HepG2 (cell line): ENCODE data around the gene TM4SF1. TPM values are rescaled to one million over a fixed set of nuclear protein-coding genes. Genes with fewer than 3 reads are reported as not detected.

Source experiments
- ATAC-seq: fragments of 200-7000 bp; cut with Tn5 transposase; 3 replicates; pipeline ENCODE4 v1.9.1; 2020; ENCODE audit warnings: mild to moderate bottlenecking, moderate library complexity
- BruUV-seq: library from RNA; stranded (reverse); fragments of 400-500 nt; replicated peaks from 2 replicates; lab custom pipeline; 2021; lab: Mats Ljungman, UMichigan
- CTCF ChIA-PET: fragments of 300-600 bp; formaldehyde crosslinking; extraction: SDS; loops from one replicate; lab custom pipeline; 2021; ENCODE audit warnings: low total read pairs, inconsistent platforms, low intra/inter-chr PET ratio; lab: Yijun Ruan, JAX
- POLR2A ChIA-PET: fragments of 350-600 bp; sonication (Branson Sonifier 250); formaldehyde crosslinking; loops from one replicate; lab custom pipeline; 2020; ENCODE audit warnings: antibody characterized with exemption, inconsistent platforms; lab: Yijun Ruan, JAX
- DNase-seq: peaks from one replicate; pipeline ENCODE4 v3.0.0-alpha.2; 2015; ENCODE audit warnings: low spot score
- FAIRE-seq: peaks from 3 replicates; lab custom pipeline; 2011; peaks lifted over from hg19 to GRCh38; lab: Jason Lieb, UNC
- H2AFZ ChIP-seq: one replicate; pipeline ENCODE4 v1.6.1; 2011; ENCODE audit warnings: low read length, inconsistent platforms
- H3K27ac ChIP-seq: fragments of 300-600 bp; 3 replicates; pipeline ENCODE4 v1.8.0; 2011; ENCODE audit warnings: mixed run types, mild to moderate bottlenecking, mixed read lengths, low read length, inconsistent platforms; ENCODE audit not compliant: insufficient read depth; ENCODE audit errors: extremely low read length
- H3K27me3 ChIP-seq, 2 experiments: fragments of 200-600 bp in 1 of 2; 2 replicates in 1 of 2; 3 replicates in 1 of 2; pipeline versions ENCODE4 v1.6.0 to v1.8.0; 2011; ENCODE audit warnings: low read length in 2 of 2, mild to moderate bottlenecking in 2 of 2, moderate library complexity in 2 of 2, inconsistent platforms in 1 of 2; ENCODE audit not compliant: insufficient read depth in 2 of 2, control insufficient read depth in 1 of 2
- H3K36me3 ChIP-seq, 2 experiments: fragments of 200-600 bp in 1 of 2; replicated peaks in 1 of 2; 2 replicates in 1 of 2; 3 replicates in 1 of 2; pipeline versions ENCODE4 v1.5.1 to v1.8.0; 2011; ENCODE audit warnings: low read length in 2 of 2, inconsistent platforms in 1 of 2; ENCODE audit not compliant: insufficient read depth in 2 of 2, control insufficient read depth in 1 of 2
- H3K4me1 ChIP-seq: 2 replicates; pipeline ENCODE4 v1.5.1; 2012; ENCODE audit warnings: low read length, inconsistent platforms; ENCODE audit not compliant: insufficient read depth
- H3K4me2 ChIP-seq: 2 replicates; pipeline ENCODE4 v1.6.0; 2011; ENCODE audit warnings: low read depth, low read length, inconsistent platforms
- H3K4me3 ChIP-seq, 3 experiments: fragments of 200-600 bp in 1 of 3; sonication (generic), shearing (Covaris generic) in 1 of 3; replicated peaks in 1 of 3; 2 replicates each; pipeline ENCODE4 v1.5.1; 2011 to 2016; ENCODE audit warnings: low read length in 3 of 3, inconsistent platforms in 2 of 3, low read depth in 2 of 3, mild to moderate bottlenecking in 2 of 3, control low read depth in 1 of 3, mixed read lengths in 1 of 3; ENCODE audit not compliant: insufficient read depth in 1 of 3
- H3K79me2 ChIP-seq: one replicate; pipeline ENCODE4 v1.6.1; 2011; ENCODE audit warnings: low read length, inconsistent platforms; ENCODE audit not compliant: insufficient read depth
- H3K9ac ChIP-seq: 2 replicates; pipeline ENCODE4 v1.6.0; 2011; ENCODE audit warnings: mild to moderate bottlenecking, low read depth, low read length, inconsistent platforms; ENCODE audit not compliant: insufficient read depth
- H3K9me3 ChIP-seq: 2 replicates; pipeline ENCODE4 v1.5.1; 2012; ENCODE audit warnings: mild to moderate bottlenecking, low read length
- H4K20me1 ChIP-seq: 2 replicates; pipeline ENCODE4 v1.6.0; 2011; ENCODE audit warnings: inconsistent platforms, mild to moderate bottlenecking, low read length, moderate library complexity; ENCODE audit not compliant: insufficient read depth
- FIP1L1 ChIP-seq: fragments of 200-400 bp; formaldehyde crosslinking; IDR thresholded peaks from 2 replicates; pipeline ENCODE4 v1.6.1; 2018; ENCODE audit warnings: low read depth, mild to moderate bottlenecking, low read length, moderate library complexity, borderline replicate concordance; ENCODE audit not compliant: insufficient read depth
- HDAC1 ChIP-seq: sonication (generic); formaldehyde crosslinking; IDR thresholded peaks from 2 replicates; pipeline ENCODE4 v1.5.1; 2020; ENCODE audit warnings: mild to moderate bottlenecking, missing genetic modification reagents
- HNRNPH1 ChIP-seq: fragments of 200-400 bp; formaldehyde crosslinking; optimal IDR thresholded peaks from 2 replicates; pipeline ENCODE3; 2017; ENCODE audit warnings: mild to moderate bottlenecking, low read depth, low read length
- HNRNPK ChIP-seq: fragments of 200-400 bp; formaldehyde crosslinking; IDR thresholded peaks from 2 replicates; pipeline ENCODE4 v1.6.1; 2018; ENCODE audit warnings: low read length, low read depth, moderate library complexity, mild to moderate bottlenecking; ENCODE audit not compliant: poor library complexity, severe bottlenecking
- NONO ChIP-seq, 2 experiments: fragments of 450-650 bp in 1 of 2; sonication (generic) in 1 of 2; formaldehyde crosslinking in 1 of 2; IDR thresholded peaks in 1 of 2; conservative IDR thresholded peaks in 1 of 2; 2 replicates each; pipeline versions ENCODE4 v1.6.1 to v1.8.0; 2017 to 2022; ENCODE audit warnings: mild to moderate bottlenecking in 1 of 2, missing genetic modification reagents in 1 of 2, moderate library complexity in 1 of 2
- POLR2A ChIP-seq, 2 experiments: IDR thresholded peaks; 2 replicates each; pipeline ENCODE4 v1.6.1; 2011; ENCODE audit warnings: low read depth in 2 of 2, low read length in 2 of 2, mild to moderate bottlenecking in 1 of 2, moderate library complexity in 1 of 2; ENCODE audit not compliant: insufficient read depth in 1 of 2
- SAP130 ChIP-seq: IDR thresholded peaks from 2 replicates; pipeline ENCODE4 v1.6.1; 2016; ENCODE audit warnings: low read depth
- YEATS4 ChIP-seq: sonication (generic); formaldehyde crosslinking; IDR thresholded peaks from 2 replicates; pipeline ENCODE4 v1.4.0; 2020; ENCODE audit warnings: missing genetic modification reagents, borderline replicate concordance
- ZNF800 ChIP-seq: sonication (generic); formaldehyde crosslinking; IDR thresholded peaks from 2 replicates; pipeline ENCODE4 v1.4.0; 2020; ENCODE audit warnings: missing genetic modification reagents
- WGBS: methylation state at CpG from one replicate; pipeline ENCODE4 v1.1.6; 2017; ENCODE audit warnings: low lambda C conversion rate; 5-methylcytosine and 5-hydroxymethylcytosine counted together
- in situ Hi-C: cut with HindIII; loops from 2 replicates; pipeline ENCODE4 v1.10.0; 2017; ENCODE audit warnings: low pct_unique_long_range_greater_than_20kb; ENCODE audit not compliant: extremely low pct_ligation_motif_present
- intact Hi-C: fragments of 100-400 bp; cut with micrococcal nuclease; formaldehyde crosslinking; loops from one replicate; pipeline ENCODE4 v1.10.0; 2022; ENCODE audit not compliant: unreplicated experiment
- polyA plus RNA-seq, 8 experiments: library from polyadenylated mRNA; depleted of rRNA in 3 of 8; stranded (reverse) in 7 of 8; unstranded in 1 of 8; fragments of >200 nt; fragmentation: Illumina TruSeq in 4 of 8; extraction: Trizol in 4 of 8; gene quantifications; 2 replicates each; pipeline versions ENCODE4 v1.2.1 to v1.2.3, GENCODE V29; 2011 to 2016; ENCODE audit warnings: low read depth in 4 of 8, missing spikeins in 1 of 8, mixed read lengths in 1 of 8; ENCODE audit not compliant: insufficient read depth in 1 of 8
- total RNA-seq, 5 experiments: library from RNA; depleted of rRNA; stranded (reverse); fragments of >200 nt; fragmentation: Illumina TruSeq; extraction: Trizol; gene quantifications; 2 replicates each; pipeline ENCODE4 v1.2.3, GENCODE V29; 2016; ENCODE audit warnings: low read depth in 1 of 5
- TF ChIP-seq, protein P1 (sequence below): conservative IDR thresholded peaks from 2 replicates; pipeline ENCODE4 v1.6.1; 2018; ENCODE audit warnings: missing genetic modification reagents
- TF ChIP-seq, protein P2 (sequence below): sonication (generic); formaldehyde crosslinking; IDR thresholded peaks from 2 replicates; pipeline ENCODE4 v1.5.1; 2020; ENCODE audit warnings: mild to moderate bottlenecking, missing genetic modification reagents, moderate library complexity
- TF ChIP-seq, protein P3 (sequence below): sonication (generic); formaldehyde crosslinking; IDR thresholded peaks from 2 replicates; pipeline ENCODE4 v1.4.0; 2020; ENCODE audit warnings: mild to moderate bottlenecking, missing genetic modification reagents

TM4SF1 gene
- total and polyA plus RNA-seq, 2 of the 13 experiments (the other 11 are each of a cell fraction or from before 2014, with no cell fraction given), result 431 to 1,359 TPM

- in situ Hi-C loops, result no loop called here
- Histone ChIP-seq H3K27ac (peak overlapping the region; percentile 92), H3K4me3 (peak overlapping the region; percentile 78 to 97 (median 82)), H3K36me3 (peaks cover 5 to 21% of the 10 kb centered on the region in 2 experiments), H3K4me1 (peaks cover 61% of the 10 kb centered on the region), H3K4me2 (peak overlapping the region; percentile 96), H3K9ac (peak overlapping the region; percentile 99), H2AFZ (no peak overlapping the region), H3K27me3 (peaks cover 0 to 3% of the 10 kb centered on the region in 2 experiments; a peak in 1 of 5 replicates), H4K20me1 (peaks cover 11% of the 10 kb centered on the region; the same call in 1 of the 2 replicates), H3K9me3 (no peaks in the 10 kb centered on the region), H3K79me2 (peaks cover 60% of the 10 kb centered on the region)
- ChIA-PET CTCF (no interaction called here), POLR2A (interaction anchor here (1.0 to 10.4 kb wide), 8 partner anchors 9 to 163 kb away, joined by 3 to 265 read pairs (median 12); no protein-coding TSS in a partner anchor)
- 84% methylated on average over 9 of the region's 9 CpGs for WGBS
- no peak for DNase-seq
- no TSS peak for BruUV-seq
- no peak for FAIRE-seq
- peak; percentile 4; the same call in 2 of the 3 replicates for ATAC-seq
- intact Hi-C loops, result no loop called here
- TF ChIP-seq POLR2A (IDR thresholded peaks at IDR 0.05; ENCODE audit: insufficient read depth in 1 of 2, low read depth in 2 of 2, low read length in 2 of 2), result 0 out of 4 replicates have a peak, but pooled peaks of 1 of the 2 experiments have one; percentile 19
- 0 out of 2 replicates have a peak, but pooled peaks have one; percentile 34 for TF ChIP-seq HDAC1 (CRISPR knock-in tag)
- TF ChIP-seq YEATS4 (CRISPR knock-in tag), result no peak
- TF ChIP-seq, protein P1, sequence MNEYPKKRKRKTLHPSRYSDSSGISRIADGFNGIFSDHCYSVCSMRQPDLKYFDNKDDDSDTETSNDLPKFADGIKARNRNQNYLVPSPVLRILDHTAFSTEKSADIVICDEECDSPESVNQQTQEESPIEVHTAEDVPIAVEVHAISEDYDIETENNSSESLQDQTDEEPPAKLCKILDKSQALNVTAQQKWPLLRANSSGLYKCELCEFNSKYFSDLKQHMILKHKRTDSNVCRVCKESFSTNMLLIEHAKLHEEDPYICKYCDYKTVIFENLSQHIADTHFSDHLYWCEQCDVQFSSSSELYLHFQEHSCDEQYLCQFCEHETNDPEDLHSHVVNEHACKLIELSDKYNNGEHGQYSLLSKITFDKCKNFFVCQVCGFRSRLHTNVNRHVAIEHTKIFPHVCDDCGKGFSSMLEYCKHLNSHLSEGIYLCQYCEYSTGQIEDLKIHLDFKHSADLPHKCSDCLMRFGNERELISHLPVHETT (CRISPR knock-in tag), result no peak
- peak; percentile 75 for TF ChIP-seq HNRNPH1
- TF ChIP-seq NONO (IDR thresholded peaks at IDR 0.05), result no peak
- 0 out of 2 replicates have a peak, but pooled peaks have one; percentile 32 for TF ChIP-seq NONO (CRISPR knock-in tag; conservative IDR thresholded peaks at IDR 0.05)
- TF ChIP-seq HNRNPK, result peak; percentile 84
- peak; percentile 14; the same call in 1 of the 2 replicates for TF ChIP-seq SAP130
- TF ChIP-seq, protein P2, sequence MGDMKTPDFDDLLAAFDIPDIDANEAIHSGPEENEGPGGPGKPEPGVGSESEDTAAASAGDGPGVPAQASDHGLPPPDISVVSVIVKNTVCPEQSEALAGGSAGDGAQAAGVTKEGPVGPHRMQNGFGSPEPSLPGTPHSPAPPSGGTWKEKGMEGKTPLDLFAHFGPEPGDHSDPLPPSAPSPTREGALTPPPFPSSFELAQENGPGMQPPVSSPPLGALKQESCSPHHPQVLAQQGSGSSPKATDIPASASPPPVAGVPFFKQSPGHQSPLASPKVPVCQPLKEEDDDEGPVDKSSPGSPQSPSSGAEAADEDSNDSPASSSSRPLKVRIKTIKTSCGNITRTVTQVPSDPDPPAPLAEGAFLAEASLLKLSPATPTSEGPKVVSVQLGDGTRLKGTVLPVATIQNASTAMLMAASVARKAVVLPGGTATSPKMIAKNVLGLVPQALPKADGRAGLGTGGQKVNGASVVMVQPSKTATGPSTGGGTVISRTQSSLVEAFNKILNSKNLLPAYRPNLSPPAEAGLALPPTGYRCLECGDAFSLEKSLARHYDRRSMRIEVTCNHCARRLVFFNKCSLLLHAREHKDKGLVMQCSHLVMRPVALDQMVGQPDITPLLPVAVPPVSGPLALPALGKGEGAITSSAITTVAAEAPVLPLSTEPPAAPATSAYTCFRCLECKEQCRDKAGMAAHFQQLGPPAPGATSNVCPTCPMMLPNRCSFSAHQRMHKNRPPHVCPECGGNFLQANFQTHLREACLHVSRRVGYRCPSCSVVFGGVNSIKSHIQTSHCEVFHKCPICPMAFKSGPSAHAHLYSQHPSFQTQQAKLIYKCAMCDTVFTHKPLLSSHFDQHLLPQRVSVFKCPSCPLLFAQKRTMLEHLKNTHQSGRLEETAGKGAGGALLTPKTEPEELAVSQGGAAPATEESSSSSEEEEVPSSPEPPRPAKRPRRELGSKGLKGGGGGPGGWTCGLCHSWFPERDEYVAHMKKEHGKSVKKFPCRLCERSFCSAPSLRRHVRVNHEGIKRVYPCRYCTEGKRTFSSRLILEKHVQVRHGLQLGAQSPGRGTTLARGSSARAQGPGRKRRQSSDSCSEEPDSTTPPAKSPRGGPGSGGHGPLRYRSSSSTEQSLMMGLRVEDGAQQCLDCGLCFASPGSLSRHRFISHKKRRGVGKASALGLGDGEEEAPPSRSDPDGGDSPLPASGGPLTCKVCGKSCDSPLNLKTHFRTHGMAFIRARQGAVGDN, result peak; percentile 59
- TF ChIP-seq FIP1L1, result no peak
- no peak for TF ChIP-seq ZNF800 (CRISPR knock-in tag)
- TF ChIP-seq, protein P3, sequence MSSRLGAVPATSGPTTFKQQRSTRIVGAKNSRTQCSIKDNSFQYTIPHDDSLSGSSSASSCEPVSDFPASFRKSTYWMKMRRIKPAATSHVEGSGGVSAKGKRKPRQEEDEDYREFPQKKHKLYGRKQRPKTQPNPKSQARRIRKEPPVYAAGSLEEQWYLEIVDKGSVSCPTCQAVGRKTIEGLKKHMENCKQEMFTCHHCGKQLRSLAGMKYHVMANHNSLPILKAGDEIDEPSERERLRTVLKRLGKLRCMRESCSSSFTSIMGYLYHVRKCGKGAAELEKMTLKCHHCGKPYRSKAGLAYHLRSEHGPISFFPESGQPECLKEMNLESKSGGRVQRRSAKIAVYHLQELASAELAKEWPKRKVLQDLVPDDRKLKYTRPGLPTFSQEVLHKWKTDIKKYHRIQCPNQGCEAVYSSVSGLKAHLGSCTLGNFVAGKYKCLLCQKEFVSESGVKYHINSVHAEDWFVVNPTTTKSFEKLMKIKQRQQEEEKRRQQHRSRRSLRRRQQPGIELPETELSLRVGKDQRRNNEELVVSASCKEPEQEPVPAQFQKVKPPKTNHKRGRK (CRISPR knock-in tag), result 0 out of 2 replicates have a peak, but pooled peaks have one; percentile 80
Observed at GRCh38 chr3:149378478-149379309, 1.2 kb upstream of the TM4SF1 start.
